ENCODE results near the gene CRYBA4. TPM values are rescaled to one million over a fixed set of nuclear protein-coding genes. Genes with fewer than 3 reads are reported as not detected.
A peak's percentile ranks its signal among the peaks of the same experiment; 100 is the strongest.

The CRYBA4 gene
- total RNA-seq, 1 experiment from 2014 or later = not detected

DNA sequence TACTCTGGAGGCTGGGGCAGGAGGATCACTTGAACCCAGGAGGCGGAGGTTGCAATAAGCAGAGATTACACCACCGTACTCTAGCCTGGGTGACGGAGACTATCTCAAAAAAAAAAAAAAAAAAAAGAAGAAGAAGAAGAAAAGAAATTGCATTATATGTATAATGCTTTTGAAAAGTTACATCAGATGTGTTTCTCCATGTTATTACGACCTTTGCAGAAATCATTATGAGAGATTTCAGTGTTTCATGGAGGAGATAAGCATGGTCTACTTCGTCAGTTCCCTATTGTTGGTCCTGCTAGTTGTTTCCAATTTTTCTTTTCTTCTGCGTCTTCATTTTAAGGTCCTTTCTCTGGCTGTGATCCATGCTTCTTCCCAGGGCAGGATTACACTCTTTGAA lies 38.6 kb downstream of the CRYBA4 start:
- no peak for DNase-seq (ENCODE audit: low read depth)

DNA sequence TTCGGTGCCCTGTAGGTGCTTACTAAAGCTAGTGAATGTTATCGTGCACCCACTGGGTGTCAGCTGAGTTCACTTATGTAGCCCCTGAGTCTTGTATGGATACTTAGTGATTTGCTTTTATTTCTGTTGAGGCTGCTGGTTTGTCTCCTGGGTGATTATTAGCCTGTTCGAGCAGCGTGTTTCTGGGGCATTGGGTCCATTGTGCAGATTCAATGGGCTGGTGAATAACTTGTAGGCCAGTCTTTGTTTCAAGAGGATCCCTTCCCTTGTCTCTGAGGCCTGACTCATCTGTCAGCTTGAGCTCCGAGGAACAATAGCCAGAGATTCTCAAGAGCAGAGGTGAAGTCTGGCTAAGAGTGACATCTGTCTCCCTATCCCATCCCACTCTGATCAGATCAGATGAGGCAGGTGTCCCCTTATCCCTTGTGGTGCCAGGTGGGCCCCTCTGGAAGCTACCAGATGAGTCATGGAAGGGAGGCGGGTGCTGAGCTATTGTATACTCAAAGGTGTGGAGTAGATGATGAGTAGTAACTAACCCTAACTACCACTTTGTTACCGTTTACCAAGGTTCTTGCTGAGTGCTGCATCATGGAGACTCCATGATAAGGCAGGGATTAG lies 39.3 kb downstream of the CRYBA4 start:
- no peak for DNase-seq (ENCODE audit: low read depth)

DNA sequence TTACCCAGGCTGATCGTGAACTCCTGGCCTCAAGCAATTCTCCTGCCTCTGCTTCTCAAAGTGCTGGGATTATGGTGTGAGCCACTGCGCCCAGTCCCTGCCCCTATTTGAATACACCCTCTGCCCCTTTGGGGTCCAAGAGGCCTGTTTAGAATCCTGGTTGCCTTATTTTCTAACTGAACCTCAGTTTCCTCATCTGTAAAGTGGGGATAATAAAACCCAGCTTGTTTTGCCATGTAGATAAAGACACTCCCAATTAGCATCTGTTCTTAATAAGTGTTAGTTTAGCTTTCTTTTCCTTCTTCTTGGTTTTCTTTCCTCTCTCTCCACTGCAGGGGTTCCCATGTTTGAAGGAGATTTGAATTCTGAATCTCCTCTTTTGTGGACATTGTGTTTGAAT lies 40.4 kb downstream of the CRYBA4 start:
- DNase-seq (ENCODE audit: low read depth) = no peak

DNA sequence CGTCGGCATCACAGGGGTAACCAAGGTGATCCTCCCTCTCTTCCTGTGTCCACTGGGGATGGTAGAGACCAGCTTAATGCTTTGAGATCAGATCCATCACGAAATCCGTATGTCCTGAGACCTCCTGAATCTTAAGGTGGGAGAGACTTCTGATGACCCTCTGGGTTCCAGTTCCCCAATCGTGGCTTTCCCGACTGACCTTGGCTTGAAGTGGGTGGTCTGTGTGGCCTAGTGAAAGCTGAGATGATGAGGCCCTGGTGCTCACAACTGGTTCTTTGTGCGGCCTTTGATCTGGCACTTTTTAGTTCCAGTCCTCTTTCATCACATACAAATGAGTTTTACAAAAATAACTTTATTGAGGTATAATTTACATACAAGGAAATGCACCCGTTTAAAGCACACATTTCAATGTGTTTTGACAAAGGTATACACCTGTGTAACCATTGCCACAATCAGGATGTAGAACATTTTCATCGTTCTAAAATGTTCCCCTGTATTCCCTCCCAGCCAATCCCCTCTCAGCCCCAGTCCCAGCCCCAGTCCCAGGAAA lies 41.7 kb downstream of the CRYBA4 start:
- no peak for DNase-seq (ENCODE audit: low read depth)

DNA sequence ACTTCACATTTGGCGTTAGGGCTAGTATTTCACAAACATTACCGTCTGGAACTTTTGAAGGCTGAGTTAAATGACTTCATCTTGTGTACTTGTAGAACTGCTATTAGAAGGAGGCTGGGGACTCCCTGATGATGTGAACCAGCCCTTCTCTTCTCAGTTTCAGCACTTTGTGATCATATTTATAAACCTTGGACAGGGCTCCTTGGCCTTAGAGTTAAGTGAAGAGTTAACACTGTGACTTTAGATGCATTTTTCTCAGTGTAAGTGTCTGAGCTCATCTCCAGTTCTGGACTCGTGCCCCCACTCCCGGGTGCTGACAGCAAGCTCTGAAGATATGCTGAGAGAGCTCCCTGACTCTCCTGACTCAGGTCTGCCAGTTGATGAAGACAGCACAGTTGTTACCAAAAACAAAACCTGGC lies 44.1 kb downstream of the CRYBA4 start:
- DNase-seq (ENCODE audit: low read depth) = no peak

DNA sequence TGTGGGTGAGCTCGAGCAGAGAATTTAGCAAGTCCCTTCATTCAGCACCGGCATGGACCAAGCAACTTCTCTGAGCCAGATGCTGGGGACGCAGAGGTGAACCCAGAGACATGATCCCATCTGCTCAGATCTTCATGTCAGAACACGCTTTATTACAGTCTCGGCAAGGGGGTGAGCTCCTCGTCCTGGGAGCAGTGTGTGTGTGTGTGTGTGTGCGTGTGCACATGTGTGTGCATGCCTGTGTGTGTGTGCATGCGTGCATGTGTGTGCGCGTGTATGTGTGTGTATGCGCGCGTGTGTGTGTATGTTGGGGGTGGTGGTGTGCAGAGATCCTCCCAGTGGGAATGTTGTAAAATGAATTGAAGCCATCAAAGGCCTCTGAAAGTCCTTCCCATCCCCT lies 45.4 kb downstream of the CRYBA4 start:
- no peak for DNase-seq (ENCODE audit: low read depth)

DNA sequence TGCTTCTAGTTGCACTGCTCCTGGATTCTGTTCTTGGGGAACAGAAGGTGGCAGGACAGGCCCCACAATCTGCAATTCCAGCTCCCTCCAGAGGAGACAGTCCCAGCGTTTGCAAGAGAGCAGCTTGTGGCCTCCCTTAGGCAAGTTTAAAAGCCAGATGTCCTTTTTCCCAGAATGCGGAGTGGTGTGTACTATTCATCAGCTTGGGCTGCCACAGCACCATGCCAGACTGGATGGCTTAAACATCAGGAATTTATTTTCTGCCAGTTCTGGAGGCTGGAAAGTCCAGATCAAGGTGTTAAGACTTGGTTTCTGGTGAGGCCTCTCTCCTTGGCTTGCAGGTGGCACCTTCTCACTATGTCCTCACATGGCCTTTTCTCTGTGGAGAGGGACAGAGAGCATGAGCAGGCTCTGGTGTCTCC lies 47.3 kb downstream of the CRYBA4 start:
- peak; percentile 65 for DNase-seq (ENCODE audit: low read depth)

DNA sequence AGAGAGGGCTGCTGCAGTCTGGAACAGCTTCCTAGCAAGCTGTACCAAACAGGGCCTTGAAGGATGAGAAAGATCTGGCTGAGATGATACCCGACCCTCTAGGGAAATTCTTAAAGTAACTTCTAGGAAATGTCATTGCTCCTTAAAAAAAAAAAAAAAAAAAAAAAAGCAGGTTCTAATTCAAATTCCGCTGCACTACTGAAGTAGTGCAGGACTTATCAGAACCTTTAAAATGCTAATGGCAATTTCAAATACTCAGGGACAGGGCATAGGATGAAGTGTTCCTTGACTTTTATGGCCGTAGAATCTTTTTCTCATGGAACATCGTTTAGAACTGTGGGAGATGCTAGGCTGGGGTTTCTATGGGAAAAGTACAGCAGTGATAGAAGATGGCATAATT lies 48.7 kb downstream of the CRYBA4 start:
- no peak for DNase-seq (ENCODE audit: low read depth)

DNA sequence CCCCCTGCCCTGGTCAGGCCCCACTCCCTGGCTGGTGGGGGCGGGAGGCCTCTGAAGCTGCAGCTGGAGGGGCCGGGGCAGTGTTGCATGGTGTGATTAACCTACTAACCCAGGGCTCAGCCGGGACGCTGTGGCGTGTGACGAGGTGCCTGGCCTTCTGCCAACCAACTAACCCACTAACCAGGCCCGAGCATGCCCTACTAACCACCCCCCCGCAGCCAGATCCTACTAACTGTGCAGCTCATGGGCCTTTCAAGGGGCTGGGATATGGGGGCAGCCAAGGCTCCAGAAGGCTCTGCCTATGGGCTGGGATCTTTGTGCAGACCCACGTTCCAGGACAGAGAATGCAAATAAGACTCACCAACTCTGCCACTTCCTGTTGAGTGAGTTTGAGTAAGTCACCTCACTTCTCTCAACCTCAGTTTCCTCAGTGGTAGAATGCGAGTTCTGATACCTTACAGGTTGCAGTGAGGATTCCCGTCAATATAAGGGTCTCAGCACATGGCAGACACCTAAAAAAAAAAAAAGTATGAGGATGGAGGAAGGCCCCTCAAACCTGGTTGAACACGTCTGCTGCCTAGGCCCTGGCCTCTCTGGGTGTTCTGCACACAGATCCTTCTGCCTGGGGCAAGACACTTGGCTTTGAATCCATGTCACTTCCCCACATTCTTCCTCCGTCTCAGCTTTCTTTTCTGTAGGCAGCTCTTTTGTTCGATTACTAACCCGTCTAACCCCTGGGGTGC lies 49.7 kb downstream of the CRYBA4 start:
- DNase-seq (ENCODE audit: low read depth) = peak; percentile 41

DNA sequence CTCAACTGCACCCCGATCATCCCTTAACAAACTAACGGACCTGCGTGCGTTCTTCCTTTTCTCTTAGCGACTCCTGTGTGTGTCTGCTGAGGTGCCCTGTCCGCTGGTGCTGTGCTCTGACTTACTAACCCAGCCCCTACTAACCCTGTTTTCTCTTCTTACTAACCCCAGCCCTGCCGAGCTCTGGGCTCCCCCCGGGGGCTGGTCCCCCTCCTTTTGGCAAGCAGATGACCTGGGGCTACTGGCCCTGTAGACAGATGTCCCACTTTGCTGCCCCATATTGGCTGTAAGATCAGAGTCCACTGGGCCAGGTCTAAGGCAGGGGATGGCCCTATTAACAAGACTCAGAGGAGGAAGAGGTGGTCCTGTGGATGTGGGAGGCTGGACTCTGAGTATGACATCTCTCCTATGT lies 50.3 kb downstream of the CRYBA4 start:
- no peak for DNase-seq (ENCODE audit: low read depth)

DNA sequence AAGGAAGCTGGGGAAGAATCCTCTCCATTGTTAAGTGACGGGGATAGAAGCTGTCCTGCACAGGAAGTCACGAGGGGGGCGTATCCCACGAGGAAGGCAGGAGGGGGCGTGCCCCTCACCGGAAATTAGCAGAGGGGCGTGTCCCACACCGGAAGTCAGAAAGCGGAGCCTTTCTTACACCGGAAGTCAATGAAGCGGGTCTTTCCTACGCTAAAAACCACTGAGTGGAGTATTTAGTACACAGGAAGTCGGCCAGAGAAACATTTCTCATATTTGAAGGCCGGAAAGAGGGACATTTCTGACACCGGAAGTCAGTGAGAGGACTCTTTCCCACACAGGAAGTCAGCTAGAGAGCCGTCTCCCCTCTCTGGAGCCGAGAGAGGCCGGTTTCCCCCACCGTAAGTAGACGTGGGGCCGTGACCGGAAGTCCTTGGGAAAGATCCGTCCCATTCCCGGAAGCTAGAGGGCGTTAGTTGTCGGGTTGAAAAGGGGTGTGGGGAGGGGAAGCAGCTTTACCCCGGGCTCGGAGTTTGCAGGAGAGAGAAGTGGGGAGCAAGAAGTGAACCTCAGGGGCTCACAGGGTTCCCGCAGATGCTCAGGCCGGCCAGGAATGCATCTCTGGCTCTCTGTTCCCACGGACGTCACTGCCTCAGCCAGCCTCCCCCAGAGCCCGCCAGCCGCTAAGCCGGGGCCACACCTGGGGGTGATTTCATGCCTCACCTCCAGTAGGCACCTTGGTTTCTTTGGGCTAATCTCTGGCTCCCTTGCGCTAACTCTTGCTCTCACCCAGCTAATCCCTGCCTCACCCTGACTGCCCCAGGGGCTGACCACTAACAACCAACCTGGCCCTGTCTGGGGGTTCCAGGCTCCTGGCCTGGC lies 51.1 kb downstream of the CRYBA4 start:
- peak; percentile 93 for DNase-seq (ENCODE audit: low read depth)

DNA sequence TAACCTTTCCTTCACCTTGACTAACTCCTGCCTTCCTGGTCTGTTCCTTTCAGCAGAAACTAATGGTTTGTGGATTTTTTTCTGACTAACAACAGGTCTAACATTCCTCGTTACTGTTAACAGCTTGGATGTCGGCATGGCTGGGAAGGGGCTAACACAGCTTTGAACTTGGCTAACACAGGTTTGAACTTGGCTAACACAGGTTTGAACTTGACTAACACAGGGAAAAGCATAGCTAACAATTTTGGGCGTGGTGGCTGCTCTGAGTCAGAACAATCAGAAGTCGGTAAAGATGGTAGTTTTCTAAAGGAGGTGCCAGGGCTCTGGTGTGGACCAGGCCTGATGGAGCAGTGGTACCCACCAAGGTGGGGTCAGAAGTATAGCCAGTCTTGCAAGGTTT lies 51.7 kb downstream of the CRYBA4 start:
- DNase-seq (ENCODE audit: low read depth) = no peak

DNA sequence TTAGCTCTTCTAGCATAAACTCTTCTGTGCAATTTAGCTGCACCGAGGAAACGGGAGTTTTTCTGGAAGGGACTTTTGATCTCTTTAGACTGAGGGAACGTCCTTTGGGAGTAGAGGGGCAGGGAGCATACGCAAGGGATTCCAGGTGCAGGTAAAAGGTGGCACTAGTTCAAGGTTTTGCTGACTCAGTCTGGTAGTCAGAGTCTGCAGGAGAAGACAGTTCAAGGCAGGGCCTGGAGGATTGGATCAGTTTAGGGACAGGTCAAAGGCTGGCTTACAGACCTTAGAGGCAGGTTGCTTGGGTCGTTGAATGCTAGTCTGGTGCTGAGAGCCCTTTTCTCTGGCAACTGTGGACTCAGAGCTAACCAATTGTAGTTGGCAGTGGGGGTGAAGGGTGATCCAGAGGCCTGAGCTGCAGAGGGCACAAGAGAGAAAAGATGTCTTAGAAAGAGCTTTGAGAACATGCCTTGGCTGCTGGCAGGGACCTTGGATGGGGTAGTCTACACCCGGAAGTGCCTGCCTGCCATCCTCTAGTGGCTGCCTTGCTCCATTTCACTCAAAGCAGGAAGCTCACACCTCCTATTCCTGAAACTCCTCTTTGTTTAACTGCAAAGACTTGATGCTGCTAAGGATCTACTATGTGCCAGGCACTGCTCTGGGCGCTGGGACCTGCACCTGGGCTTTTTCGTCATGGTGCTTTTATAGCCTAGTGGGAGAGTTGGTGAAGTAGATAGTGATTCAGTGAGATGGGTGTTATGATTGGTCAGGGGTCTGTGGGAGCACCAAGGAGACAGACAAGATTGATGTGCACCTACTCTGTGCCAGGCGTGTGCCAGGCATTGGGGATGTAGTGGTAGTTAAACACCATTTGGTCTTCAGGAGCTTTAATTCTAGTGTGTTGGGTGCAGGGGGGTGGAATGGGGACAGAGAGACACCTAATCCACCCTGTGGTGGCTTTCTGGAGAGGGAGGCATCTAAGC lies 52.7 kb downstream of the CRYBA4 start:
- DNase-seq (ENCODE audit: low read depth) = no peak

DNA sequence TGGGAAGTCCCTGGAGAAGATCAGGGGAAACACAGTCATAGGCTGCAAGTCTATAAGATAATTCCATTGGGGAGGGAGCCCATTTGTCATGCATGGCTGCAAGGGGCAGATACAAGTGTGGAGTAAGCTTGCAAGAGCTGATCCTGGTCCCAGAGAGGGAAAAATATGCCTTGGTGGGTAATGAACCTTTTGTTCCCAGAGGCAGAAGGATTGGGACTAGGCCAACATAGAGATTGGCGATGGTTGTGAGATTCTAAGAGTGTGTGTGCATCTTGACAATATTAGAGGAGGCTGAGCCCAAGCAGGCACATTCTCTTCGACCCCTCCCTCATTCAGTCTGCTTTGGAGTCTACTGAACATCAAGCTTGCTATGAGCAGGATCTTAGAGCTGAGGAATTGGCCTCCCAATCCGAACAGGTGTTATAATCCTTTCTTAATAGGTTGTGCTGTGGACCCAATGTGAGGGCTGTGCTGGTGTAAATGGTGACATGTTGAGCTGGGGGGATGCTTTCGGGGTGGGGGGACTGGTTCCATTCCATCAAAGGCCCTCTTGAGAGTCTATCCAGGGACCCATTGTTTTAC lies 54.0 kb downstream of the CRYBA4 start:
- no peak for DNase-seq (ENCODE audit: low read depth)

DNA sequence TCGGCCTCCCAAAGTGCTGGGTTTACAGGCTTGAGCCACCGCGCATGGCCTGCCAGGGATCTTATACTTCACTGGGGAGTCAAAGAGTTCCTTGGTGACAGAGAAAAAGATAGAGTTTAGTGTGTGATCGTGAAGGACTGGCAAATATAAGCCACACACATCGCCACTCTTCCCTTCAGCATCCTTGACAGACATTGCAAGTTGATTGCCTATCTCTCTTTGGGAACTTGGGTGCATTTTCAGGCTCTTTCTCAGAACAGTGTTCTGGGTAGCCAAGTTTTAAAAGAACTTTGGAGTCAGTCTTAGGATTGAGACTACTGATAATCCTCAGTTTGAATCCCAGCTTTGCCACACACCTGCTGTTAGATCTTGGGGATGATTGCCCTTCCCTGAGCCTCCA lies 55.5 kb downstream of the CRYBA4 start:
- DNase-seq (ENCODE audit: low read depth) = no peak

DNA sequence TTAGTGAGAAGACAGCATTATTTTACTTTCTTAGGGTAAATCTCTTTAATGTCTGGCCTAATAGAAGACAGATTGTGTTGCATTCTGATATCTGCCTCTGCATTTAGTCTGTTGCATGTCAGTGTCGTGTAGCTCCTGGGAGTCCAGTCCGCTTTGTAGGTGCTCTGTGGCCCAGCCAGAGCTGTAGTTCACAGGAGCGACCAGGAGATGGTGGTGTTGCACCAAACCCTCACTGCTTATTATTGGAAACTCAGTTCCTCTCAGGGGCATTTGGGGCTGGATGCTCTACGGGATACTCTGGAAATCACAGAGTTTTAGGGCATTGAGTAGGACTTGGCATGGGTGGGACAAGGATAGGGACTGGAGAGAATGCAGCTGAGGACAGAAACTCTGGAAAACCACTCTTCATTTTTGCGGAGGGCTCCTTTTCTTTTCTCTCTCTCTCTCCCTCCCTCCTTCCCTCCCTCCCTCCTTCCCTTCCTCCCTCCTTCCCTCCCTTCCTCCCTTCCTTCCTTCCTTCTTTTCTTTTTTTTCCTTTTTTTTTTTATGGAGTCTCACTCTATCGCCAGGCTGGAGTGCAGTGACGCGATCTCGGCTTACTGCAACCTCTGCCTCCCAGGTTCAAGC lies 57.4 kb downstream of the CRYBA4 start:
- peak; percentile 63 for DNase-seq (ENCODE audit: low read depth)
